K562 (cell line): Measurements from ENCODE around the gene SAP25. TPM values are rescaled to one million over a fixed set of nuclear protein-coding genes. Genes with fewer than 3 reads are reported as not detected.
A peak's percentile ranks its signal among the peaks of the same experiment; 100 is the strongest.

Experiments
- ADNP ChIP-seq: fragments of 200-800 bp; sonication (Bioruptor generic); IDR thresholded peaks from 2 replicates; pipeline ENCODE4 v1.6.1; 2016; ENCODE audit warnings: missing genetic modification characterization, missing compliant biosample characterization
- MXI1 ChIP-seq: IDR thresholded peaks from 2 replicates; pipeline ENCODE4 v1.6.1; 2011; ENCODE audit warnings: low read depth, mild to moderate bottlenecking, improper control_type of control experiment, low read length
- NCOA1 ChIP-seq: fragments of 450-650 bp; IDR thresholded peaks from 2 replicates; pipeline ENCODE4 v1.6.1; 2016; ENCODE audit warnings: low read depth
- NR2F6 ChIP-seq: fragments of 450-650 bp; formaldehyde crosslinking; IDR thresholded peaks from 2 replicates; pipeline ENCODE4 v1.4.0; 2020; ENCODE audit warnings: mild to moderate bottlenecking
- PHF21A ChIP-seq: fragments of 450-650 bp; IDR thresholded peaks from 2 replicates; pipeline ENCODE4 v1.6.1; 2017; ENCODE audit warnings: low read depth, borderline replicate concordance
- POLR2AphosphoS2 ChIP-seq: IDR thresholded peaks from 2 replicates; pipeline ENCODE4 v1.6.1; 2012; ENCODE audit warnings: low read length, improper control_type of control experiment
- RFX5 ChIP-seq: IDR thresholded peaks from 2 replicates; pipeline ENCODE4 v1.6.1; 2011; ENCODE audit warnings: low read depth, mild to moderate bottlenecking, improper control_type of control experiment, low read length
- SAP30 ChIP-seq: fragments of 200-600 bp; sonication (generic); IDR thresholded peaks from 2 replicates; pipeline ENCODE4 v1.6.1; 2012; ENCODE audit warnings: borderline replicate concordance, low read depth, mild to moderate bottlenecking, moderate library complexity, low read length, control low read depth, inconsistent platforms; ENCODE audit not compliant: insufficient read depth, poor library complexity, severe bottlenecking
- SETDB1 ChIP-seq: IDR thresholded peaks from one replicate; pipeline ENCODE4 v1.6.1; 2012; ENCODE audit warnings: low read length, control low read depth, inconsistent platforms
- ZFP30 ChIP-seq: fragments of 250-450 bp; sonication (Bioruptor Pico); IDR thresholded peaks from 2 replicates; pipeline ENCODE4 v1.8.0; 2022; ENCODE audit warnings: moderate library complexity, mild to moderate bottlenecking, inconsistent platforms, borderline replicate concordance
- ZNF143 ChIP-seq: sonication (generic); formaldehyde crosslinking; IDR thresholded peaks from 2 replicates; pipeline ENCODE4 v1.9.0; 2022; ENCODE audit warnings: mild to moderate bottlenecking, missing genetic modification reagents
- polyA plus RNA-seq, 8 experiments: library from polyadenylated mRNA; depleted of rRNA in 4 of 8; stranded (reverse) in 5 of 8; unstranded in 3 of 8; fragments of >200 nt; fragmentation: Nextera tagmentation in 2 of 8; fragmentation: Illumina TruSeq in 1 of 8; extraction: Ambion mirVana in 2 of 8; extraction: Trizol in 1 of 8; gene quantifications; 2 replicates each; pipeline versions ENCODE4 v1.2.1 to v1.2.3, GENCODE V29; 2011 to 2014; ENCODE audit warnings: inconsistent platforms in 1 of 8, missing spikeins in 1 of 8
- total RNA-seq, 7 experiments: library from RNA; depleted of rRNA in 6 of 7; stranded (reverse); fragments of >200 nt in 6 of 7; fragmentation: Illumina TruSeq in 2 of 7; extraction: Trizol in 2 of 7; gene quantifications; 2 replicates each; pipeline versions ENCODE4 v1.2.1 to v1.2.3, GENCODE V29; 2011 to 2021; ENCODE audit warnings: low replicate concordance in 1 of 7
- TF ChIP-seq, protein P1 (sequence below): fragments of 450-650 bp; IDR thresholded peaks from 2 replicates; pipeline ENCODE4 v1.6.1; 2016; ENCODE audit warnings: antibody characterized with exemption
- TF ChIP-seq, protein P2 (sequence below): fragments of 250-450 bp; sonication (Bioruptor Pico); IDR thresholded peaks from 2 replicates; pipeline ENCODE4 v1.5.0; 2020; ENCODE audit warnings: mild to moderate bottlenecking, borderline replicate concordance
- TF ChIP-seq, protein P3 (sequence below), 2 experiments: fragments of 450-650 bp; formaldehyde crosslinking in 1 of 2; IDR thresholded peaks; 2 replicates each; pipeline versions ENCODE4 v1.4.0 to v1.6.1; 2014 to 2020; ENCODE audit warnings: mild to moderate bottlenecking in 2 of 2, borderline replicate concordance in 1 of 2, low read depth in 1 of 2

Gene SAP25
- total and polyA plus RNA-seq, 9 of the 15 experiments (the other 6 are each of a cell fraction or from before 2014, with no cell fraction given), result 0.13 to 5.3 (median 0.78) TPM; not detected in 1

DNA sequence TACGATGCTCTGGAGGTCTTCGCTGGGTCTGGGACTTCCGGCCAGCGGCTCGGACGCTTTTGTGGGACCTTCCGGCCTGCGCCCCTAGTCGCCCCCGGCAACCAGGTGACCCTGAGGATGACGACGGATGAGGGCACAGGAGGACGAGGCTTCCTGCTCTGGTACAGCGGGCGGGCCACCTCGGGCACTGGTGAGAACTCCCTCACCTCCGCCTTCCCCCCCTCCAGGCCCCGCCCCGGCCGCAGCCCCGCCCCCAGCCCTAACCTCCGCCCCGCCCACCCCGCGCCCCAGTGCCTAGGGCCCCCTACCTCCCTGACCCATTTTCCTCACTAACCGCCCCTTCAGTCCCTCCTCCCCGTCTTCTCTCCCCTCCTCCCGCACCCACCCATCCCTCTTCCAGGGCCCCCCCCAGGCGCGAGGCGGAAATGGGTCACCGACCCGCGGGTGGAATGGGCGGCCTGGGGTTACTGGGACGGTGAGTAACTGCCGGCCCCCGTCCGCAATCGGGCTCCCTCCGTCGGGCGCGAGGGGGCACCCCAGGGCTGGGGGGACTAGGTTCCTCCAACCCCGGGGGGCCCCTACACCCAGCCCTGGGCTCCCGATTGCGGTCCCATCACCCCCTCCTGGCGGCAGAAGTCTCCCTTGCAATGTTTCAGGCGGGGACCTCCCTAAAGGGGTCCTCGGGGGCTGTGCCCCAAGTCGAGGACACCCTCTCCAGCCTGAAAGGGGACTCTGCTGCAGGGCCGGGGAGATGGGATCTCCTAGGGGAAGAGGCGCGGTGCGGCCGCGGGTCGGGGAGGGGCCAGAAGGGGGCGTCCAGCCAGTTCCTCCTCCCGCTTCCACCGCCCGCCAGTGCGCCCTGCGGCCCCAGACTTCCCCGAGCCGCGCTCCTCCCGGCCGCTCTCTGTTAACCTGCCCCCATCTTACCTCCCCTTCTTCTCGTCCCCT lies 30.6 kb upstream of the SAP25 start (continued):
- TF ChIP-seq SAP30, result peak; percentile 13
- TF ChIP-seq ZFP30 (CRISPR knock-in tag), result no peak
- no peak for TF ChIP-seq SETDB1
- TF ChIP-seq, protein P1, sequence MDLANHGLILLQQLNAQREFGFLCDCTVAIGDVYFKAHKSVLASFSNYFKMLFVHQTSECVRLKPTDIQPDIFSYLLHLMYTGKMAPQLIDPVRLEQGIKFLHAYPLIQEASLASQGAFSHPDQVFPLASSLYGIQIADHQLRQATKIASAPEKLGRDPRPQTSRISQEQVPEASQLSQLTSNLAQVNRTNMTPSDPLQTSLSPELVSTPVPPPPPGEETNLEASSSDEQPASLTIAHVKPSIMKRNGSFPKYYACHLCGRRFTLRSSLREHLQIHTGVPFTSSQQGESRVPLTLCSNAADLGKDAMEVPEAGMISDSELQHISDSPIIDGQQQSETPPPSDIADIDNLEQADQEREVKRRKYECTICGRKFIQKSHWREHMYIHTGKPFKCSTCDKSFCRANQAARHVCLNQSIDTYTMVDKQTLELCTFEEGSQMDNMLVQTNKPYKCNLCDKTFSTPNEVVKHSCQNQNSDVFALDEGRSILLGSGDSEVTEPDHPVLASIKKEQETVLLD, result peak; percentile 73; the same call in 1 of the 2 replicates
- TF ChIP-seq, protein P2, sequence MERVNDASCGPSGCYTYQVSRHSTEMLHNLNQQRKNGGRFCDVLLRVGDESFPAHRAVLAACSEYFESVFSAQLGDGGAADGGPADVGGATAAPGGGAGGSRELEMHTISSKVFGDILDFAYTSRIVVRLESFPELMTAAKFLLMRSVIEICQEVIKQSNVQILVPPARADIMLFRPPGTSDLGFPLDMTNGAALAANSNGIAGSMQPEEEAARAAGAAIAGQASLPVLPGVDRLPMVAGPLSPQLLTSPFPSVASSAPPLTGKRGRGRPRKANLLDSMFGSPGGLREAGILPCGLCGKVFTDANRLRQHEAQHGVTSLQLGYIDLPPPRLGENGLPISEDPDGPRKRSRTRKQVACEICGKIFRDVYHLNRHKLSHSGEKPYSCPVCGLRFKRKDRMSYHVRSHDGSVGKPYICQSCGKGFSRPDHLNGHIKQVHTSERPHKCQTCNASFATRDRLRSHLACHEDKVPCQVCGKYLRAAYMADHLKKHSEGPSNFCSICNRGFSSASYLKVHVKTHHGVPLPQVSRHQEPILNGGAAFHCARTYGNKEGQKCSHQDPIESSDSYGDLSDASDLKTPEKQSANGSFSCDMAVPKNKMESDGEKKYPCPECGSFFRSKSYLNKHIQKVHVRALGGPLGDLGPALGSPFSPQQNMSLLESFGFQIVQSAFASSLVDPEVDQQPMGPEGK (CRISPR knock-in tag), result peak; percentile 53; the same call in 1 of the 2 replicates
- peak; percentile 100 for TF ChIP-seq PHF21A
- no peak; the same call in 1 of the 2 replicates for TF ChIP-seq NCOA1
- no peak for TF ChIP-seq NR2F6 (CRISPR knock-in tag)
- TF ChIP-seq ZNF143, result 0 out of 2 replicates have a peak, but pooled peaks have one; percentile 24
- TF ChIP-seq, protein P3, sequence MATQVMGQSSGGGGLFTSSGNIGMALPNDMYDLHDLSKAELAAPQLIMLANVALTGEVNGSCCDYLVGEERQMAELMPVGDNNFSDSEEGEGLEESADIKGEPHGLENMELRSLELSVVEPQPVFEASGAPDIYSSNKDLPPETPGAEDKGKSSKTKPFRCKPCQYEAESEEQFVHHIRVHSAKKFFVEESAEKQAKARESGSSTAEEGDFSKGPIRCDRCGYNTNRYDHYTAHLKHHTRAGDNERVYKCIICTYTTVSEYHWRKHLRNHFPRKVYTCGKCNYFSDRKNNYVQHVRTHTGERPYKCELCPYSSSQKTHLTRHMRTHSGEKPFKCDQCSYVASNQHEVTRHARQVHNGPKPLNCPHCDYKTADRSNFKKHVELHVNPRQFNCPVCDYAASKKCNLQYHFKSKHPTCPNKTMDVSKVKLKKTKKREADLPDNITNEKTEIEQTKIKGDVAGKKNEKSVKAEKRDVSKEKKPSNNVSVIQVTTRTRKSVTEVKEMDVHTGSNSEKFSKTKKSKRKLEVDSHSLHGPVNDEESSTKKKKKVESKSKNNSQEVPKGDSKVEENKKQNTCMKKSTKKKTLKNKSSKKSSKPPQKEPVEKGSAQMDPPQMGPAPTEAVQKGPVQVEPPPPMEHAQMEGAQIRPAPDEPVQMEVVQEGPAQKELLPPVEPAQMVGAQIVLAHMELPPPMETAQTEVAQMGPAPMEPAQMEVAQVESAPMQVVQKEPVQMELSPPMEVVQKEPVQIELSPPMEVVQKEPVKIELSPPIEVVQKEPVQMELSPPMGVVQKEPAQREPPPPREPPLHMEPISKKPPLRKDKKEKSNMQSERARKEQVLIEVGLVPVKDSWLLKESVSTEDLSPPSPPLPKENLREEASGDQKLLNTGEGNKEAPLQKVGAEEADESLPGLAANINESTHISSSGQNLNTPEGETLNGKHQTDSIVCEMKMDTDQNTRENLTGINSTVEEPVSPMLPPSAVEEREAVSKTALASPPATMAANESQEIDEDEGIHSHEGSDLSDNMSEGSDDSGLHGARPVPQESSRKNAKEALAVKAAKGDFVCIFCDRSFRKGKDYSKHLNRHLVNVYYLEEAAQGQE (IDR thresholded peaks at IDR 0.05; ENCODE audit: borderline replicate concordance), result peak; percentile 70
- TF ChIP-seq, protein P3 (CRISPR knock-in tag; IDR thresholded peaks at IDR 0.05; ENCODE audit: low read depth), result peak; percentile 72; the same call in 1 of the 2 replicates
- TF ChIP-seq ADNP, result no peak
- no peak for TF ChIP-seq POLR2AphosphoS2
- TF ChIP-seq RFX5, result no peak
- TF ChIP-seq MXI1, result no peak
